HG03066 (cell line): ENCODE results near the gene TDRD6.
"Not testable (repeated sequence)": the region's sequence is repeated elsewhere in the genome, so short reads cannot be mapped to it uniquely, and the experiment has no call there.

Source experiments
- ATAC-seq: cut with Tn5 transposase; IDR thresholded peaks from one replicate; pipeline ENCODE4 v1.9.1; 2021; ENCODE audit warnings: low read depth; ENCODE audit not compliant: unreplicated experiment

Gene TDRD6

GRCh38 chr6:46743425-46744158 is 55.9 kb downstream of the TDRD6 start:
- no peak for ATAC-seq

GRCh38 chr6:46744159-46744725 is 56.6 kb downstream of the TDRD6 start:
- ATAC-seq = not testable (repeated sequence)

- ATAC-seq = no peak
Measured at GRCh38 chr6:46745973-46746372, 58.3 kb downstream of the TDRD6 start.

- ATAC-seq = no peak
Measured at GRCh38 chr6:46746696-46747095, 59.0 kb downstream of the TDRD6 start, which contains the start of gene ANKRD66. TSS of gene ANKRD66 (plus strand) at chr6:46746933. CDS start at chr6:46751949, 5,016 bp downstream.

GRCh38 chr6:46748940-46749503 is 61.3 kb downstream of the TDRD6 start:
- ATAC-seq = no peak

GRCh38 chr6:46749731-46750130 is 62.0 kb downstream of the TDRD6 start:
- no peak for ATAC-seq

- no peak for ATAC-seq
Measured at GRCh38 chr6:46751658-46752057, 64.0 kb downstream of the TDRD6 start.
